IPS DF 19.7 (cell line): Measurements from ENCODE around the gene SLC27A6.
"Not testable (repeated sequence)": the region's sequence is repeated elsewhere in the genome, so short reads cannot be mapped to it uniquely, and the experiment has no call there.

ENCODE experiments used
- DNase-seq: peaks from one replicate; pipeline ENCODE4 v3.0.0-alpha.2; 2013; ENCODE audit warnings: low read depth, low spot score

SLC27A6 gene, protein sequence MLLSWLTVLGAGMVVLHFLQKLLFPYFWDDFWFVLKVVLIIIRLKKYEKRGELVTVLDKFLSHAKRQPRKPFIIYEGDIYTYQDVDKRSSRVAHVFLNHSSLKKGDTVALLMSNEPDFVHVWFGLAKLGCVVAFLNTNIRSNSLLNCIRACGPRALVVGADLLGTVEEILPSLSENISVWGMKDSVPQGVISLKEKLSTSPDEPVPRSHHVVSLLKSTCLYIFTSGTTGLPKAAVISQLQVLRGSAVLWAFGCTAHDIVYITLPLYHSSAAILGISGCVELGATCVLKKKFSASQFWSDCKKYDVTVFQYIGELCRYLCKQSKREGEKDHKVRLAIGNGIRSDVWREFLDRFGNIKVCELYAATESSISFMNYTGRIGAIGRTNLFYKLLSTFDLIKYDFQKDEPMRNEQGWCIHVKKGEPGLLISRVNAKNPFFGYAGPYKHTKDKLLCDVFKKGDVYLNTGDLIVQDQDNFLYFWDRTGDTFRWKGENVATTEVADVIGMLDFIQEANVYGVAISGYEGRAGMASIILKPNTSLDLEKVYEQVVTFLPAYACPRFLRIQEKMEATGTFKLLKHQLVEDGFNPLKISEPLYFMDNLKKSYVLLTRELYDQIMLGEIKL

DNA sequence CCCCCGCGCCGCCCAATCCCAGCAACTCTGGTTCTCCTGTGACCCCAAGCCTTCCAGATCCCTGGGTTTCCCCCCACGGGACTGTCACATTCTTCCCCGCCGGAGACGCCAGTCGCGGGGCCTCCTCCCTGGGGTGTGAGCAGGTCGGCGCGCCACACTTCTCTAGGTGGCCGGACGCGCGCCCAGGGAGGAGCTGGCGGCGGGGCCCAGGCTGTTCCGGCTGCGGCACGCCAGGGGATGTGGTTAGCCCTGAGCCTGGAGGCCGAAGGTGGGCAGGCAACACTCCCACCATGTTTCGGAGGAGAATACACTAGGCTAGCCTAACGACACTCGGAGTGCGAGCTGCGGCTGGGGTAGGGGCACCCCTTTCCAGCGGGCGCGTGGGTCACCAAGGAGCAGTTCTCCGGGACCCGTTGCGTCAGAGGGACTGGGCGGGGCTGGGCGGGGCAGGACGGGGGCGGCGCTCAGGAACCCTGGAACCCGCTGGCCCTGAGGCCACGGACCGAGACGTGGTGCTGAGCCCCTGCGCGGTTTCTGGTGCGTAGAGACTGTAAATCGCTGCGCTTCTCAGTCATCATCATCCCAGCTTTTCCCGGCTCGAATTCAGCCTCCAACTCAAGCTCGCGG lies at the start of gene SLC27A6:
Gene SLC27A6 (plus strand): TSS at position 478 of the 627 bp plus-strand sequence. CDS start 650 bp downstream, outside the sequence.
- no peak for DNase-seq

DNA sequence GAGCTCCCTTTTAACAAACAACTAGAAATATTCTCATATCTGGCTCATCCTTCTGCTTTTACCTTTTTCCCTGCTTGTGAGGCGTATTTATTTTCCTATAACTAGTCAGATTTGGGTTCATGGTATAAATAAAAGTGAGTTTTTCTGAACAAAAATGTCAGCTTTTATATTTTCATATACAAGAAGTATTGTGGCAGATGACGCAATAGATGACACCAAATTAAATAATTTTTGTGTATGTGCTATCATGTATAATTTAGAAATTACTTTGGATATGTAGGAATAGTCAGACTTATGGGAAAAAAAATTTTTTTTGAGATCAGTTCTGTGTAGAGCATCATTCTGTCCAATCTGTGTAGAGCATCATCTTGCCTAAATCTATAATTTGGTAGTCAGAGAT lies 45.7 kb upstream of the SLC27A6 start:
- no peak for DNase-seq

DNA sequence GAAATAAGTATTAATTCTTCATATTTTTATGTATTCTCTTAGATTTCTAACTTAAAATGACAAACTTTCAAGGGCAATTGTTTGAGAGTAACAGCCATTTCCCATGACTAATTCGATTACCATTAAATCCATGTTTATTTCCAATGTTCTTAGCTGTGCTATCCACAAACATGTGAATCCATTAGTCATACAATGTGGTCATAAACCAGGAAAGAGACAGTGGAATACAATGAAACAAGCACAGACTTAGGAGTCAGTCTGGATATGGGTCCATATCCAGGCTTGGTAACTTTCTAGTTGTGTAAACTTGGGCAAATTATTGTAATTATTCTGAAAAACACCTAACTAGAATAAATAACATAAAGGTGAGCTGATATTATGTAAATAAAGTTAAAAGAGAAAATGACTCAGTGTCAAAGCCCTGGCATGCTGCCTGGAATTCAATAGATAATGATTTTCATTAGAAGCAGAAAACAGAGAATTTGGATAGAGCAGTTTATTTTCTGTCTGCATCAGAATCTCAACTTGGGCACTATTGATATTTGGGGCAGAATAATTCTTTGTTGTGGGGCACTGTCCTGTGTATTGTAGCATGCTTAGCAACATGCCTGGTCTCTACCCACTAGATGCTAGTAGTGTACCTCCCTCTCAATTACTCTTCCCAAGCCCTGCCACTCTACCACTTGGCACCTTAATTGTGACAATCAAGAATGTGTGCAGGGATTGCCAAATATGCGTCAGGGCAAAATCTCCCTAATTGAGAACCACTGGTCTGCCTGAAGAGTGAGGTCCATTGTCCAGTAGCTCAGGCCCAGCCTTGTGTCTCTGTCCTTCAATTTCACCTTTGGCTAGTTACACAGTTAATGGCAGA lies 44.7 kb upstream of the SLC27A6 start:
- no peak for DNase-seq

DNA sequence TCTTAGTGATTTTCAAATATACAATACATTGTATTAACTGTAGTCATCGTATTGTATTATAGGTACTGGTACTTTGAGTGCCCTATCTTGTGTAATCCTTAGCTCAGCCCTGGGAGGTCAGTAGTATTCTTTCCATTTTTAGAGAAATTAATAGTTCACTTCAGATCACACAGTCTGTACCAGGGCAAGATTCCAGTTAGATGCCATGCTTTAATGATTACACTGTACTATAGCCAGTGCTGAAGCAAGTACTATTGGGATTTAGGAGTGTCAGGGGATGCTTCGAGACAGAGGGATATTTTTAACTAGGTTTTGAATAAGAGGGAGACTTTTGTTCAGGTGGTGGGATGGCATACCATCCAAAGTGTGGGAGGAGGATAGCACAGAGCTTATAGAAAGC lies 41.0 kb upstream of the SLC27A6 start:
- DNase-seq = no peak

DNA sequence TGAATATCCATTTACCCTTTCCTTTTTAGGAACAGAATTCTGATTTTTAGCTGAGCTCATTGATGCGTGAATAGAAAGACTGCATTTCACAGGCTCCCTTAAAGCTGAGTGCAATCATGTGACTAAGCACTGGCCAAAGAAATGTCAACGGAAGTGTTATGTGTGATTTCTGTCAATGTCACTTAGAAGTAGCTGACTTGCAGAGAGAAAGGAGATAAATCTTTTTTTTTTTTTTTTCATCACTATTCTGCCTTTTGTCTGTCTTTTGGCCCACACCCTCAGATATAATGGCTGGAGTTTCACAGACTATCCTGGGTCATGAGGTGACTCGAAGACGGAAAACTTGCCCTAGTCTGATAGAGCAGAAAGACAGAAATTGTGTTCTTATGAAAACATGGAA lies 39.3 kb upstream of the SLC27A6 start:
- no peak for DNase-seq

DNA sequence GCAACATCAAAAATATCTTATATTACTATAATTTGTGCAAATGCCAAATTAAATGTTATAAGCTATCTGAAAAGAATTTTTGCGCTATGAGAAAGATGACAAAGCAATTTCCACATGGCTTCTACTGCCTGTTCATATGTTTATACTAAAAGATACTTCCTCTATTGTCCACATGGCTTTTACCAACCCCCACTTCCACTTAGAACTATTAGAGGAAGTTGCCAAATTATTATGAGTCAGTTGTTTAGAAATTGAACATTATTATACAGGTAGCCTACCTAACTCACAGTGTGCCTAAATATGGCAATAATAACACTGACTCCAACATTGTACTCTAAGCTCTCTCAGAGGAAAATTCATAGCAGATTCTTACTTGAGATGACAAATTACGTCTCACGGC lies 37.6 kb upstream of the SLC27A6 start:
- DNase-seq = no peak

DNA sequence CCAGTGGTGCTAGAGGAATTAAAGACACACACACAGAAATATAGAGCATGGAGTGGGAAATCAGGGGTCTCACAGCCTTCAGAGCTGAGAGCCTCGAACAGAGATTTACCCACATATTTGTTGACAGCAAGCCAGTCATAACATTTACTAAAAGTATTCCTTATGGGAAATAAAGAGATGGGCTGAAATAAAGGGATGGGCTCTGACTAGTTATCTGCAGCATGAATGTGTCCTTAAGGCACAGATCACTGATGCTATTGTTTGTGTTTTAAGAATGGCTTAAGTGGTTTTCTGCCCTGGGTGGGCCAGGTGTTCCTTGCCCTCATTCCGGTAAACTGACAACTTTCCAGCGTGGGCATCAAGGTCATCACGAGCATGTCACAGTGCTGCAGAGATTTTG lies 33.1 kb upstream of the SLC27A6 start:
- not testable (repeated sequence) for DNase-seq

DNA sequence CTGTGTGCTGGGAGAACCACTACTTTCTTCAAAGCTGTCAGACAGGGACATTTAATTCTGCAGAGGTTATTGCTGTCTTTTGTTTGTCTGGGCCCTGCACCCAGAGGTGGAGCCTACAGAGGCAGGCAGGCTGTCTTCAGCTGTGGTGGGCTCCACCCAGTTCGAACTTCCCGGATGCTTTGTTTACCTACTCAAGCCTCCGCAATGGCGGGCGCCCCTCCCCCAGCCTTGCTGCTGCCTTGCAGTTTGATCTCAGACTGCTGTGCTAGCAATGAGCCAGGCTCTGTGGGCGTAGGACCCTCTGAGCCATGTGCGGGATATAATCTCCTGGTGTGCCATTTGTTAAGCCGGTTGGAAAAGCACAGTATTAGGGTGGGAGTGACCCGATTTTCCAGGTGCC lies 22.2 kb upstream of the SLC27A6 start:
- not testable (repeated sequence) for DNase-seq

DNA sequence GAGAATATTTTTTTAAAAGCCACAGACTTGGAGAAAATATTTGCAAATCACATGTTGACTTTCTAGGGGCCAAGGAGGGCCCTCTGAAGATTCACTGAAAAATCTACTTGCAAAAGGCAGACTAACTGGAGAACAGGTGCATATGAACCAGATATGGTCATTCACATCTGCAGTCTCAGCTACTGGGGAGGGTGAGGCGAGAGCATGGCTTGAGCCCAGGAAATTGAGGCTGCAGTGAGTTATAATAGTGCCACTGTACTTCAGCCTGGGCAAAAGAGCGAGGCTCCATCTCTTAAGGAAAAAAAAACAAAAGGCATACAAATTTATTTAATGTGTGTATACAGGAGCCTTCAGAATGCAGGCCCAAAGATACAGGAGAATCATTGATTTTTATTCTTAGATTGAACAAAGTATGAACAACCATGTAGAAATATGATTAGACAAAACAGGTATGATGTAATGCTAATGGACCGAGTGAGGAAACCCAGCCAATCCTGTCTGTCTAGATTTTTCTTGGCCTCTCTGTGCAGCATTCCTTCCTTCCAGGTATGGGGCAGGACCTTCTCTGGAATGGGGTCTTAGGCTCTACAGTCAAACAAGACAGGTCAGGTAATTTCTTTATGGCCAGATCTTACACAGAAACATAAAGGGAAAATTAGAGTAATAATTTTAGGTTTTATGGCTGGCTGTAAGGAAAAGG lies 15.3 kb upstream of the SLC27A6 start:
- DNase-seq = no peak

DNA sequence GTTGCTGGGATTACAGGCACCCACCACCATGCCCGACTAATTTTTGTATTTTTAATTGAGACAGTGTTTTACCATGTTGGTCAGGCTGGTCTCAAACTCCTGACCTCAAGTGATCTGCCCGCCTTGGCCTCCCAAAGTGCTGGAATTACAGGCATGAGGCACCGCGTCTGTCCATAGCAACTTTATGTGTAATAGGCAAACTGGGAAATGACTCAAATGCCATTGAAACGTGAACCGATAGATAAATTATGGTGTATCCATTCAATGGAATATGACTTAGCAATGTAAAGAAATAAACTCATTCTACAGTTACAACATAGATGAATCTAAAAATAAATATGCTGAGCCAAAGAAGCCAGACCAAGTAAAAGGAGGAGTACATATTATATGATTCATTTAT lies 14.0 kb upstream of the SLC27A6 start:
- DNase-seq = not testable (repeated sequence)

DNA sequence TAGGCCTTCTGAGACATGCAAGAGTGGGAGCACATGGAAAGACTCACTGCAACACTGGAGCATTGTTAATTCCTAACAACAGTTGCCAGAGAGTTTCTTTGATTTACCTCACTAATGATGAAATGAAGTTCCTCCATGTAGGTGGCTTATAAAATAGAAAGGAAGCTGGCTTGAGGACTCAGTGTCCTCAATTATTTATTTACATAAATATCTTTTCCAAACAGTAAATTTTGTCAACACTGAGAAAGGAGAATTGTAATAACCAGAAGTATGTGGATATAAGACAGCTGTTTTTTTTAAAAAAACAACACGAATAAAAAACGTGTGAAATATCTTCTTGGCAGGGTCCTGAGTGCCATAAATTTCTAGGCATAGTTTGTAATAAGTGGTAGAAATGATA lies 9.1 kb upstream of the SLC27A6 start:
- DNase-seq = no peak

DNA sequence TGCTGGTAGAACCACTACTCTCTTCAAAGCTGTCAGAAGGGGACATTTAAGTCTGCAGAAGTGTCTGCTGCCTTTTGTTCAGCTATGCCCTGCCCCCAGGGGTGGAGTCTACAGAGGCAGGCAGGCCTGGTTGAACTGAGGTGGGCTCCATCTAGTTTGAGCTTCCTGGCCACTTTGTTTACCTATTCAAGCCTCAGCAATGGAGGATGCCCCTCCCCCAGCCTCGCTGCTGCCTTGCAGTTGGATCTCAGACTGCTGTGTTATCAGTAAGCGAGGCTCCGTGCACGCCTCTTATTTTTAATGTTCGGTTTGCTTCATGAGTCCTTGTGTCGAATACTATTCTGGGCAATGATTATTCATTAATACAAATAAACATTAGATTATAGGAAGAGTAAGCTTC lies 3.1 kb upstream of the SLC27A6 start:
- DNase-seq = no peak

DNA sequence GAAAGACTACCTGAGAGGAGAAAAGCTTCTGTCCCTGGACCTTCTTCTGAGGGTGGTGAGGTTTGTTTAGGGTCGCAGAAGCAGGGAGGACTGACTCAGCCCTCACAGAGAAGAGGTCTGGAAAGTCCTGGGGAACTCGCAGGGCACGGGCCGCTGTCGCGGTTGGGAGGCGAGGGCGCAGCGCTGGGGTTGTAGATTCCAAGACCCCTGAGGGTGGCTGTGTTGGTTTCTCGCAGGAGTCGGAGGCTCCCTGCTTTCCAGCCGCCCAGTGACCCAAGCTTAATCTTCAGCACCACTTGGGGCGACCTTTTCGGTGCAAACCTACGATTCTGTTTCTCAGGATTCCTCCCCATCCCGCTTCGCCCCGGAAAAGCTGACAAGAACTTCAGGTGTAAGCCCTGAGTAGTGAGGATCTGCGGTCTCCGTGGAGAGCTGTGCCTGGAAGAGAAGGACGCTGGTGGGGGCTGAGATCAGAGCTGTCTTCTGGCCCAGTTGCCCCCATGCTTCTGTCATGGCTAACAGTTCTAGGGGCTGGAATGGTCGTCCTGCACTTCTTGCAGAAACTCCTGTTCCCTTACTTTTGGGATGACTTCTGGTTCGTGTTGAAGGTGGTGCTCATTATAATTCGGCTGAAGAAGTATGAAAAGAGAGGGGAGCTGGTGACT lies 482 bp downstream of the SLC27A6 start:
- DNase-seq = no peak

DNA sequence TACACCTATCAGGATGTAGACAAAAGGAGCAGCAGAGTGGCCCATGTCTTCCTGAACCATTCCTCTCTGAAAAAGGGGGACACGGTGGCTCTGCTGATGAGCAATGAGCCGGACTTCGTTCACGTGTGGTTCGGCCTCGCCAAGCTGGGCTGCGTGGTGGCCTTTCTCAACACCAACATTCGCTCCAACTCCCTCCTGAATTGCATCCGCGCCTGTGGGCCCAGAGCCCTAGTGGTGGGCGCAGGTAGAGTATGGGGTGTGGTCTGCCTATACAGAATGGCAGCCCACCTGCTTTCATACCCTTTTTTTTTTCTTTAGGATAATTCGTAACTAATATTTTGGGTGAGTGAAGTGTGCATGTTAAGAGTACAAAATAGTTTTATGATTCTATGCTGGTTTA lies 1.1 kb downstream of the SLC27A6 start:
- no peak for DNase-seq

DNA sequence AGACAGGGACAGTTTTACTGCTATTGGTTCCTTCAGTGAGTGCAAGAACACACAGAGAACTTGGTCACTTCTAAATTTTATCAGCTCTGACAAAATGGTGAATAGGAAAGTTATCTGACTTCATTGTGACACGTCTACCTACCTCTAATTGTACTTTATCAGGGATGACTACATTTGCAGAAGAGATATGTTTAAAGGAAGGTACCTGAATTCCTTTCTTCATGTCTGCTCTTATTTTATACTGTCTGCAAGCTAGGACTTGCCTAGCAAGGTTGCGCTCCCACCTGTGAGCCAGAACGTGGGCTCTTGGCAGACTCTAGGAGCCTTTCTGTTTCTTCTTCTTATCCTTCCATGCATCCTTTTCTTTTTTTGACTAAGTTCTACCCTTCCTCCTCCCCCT lies 1.6 kb downstream of the SLC27A6 start:
- DNase-seq = no peak

DNA sequence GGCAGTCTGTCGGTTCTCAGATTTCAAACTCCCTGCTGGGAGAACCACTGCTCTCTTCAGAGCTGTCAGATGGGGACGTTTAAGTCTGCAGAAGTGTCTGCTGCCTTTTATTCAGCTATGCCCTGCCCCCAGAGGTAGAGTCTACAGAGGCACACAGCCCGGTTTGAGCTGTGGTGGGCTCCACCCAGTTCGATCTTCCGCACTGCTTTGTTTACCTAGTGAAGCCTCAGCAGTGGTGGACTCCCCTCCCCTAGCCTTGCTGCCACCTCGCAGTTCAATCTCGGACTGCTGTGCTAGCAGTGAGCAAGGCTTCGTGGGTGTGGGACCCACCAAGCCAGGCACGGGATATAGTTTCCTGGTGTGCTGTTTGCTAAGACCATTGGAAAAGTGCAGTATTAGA lies 8.0 kb downstream of the SLC27A6 start:
- no peak for DNase-seq

DNA sequence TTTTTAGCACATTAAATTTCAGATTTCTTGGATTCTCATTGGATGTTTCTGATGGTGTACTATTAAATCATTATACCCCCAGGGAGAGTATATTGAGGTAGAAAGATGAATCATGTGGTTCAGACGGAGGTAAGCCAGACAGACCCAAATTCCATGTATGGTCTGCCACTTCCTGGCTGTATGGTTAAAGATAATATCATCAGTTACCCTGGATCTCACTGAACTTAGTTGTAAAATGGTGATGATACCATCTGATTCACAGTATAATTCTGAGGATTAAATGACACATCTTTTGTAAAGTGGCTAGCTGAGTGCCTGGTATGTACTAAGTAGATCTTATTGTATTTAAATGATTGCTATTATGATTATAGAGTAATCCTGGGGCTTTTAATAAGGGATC lies 9.3 kb downstream of the SLC27A6 start:
- DNase-seq = no peak

DNA sequence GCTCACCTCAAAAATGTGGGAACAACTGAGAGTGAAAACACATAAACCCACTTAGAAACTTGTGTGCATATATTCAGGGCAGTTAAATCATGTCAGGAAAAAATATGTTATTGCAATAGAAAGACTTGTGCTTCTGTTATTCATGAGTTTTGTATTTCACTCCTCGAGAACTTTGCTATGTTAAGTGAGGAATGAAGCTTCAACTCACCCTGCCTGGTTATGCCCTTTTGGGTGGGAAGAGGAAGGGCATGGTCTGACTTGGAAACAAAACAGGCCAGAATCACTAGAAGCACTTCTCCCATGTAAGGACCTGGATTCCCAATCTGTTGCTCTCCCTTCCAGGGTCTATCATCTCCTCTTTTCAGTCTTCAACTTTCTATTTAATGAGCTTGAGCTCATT lies 14.5 kb downstream of the SLC27A6 start:
- no peak for DNase-seq

DNA sequence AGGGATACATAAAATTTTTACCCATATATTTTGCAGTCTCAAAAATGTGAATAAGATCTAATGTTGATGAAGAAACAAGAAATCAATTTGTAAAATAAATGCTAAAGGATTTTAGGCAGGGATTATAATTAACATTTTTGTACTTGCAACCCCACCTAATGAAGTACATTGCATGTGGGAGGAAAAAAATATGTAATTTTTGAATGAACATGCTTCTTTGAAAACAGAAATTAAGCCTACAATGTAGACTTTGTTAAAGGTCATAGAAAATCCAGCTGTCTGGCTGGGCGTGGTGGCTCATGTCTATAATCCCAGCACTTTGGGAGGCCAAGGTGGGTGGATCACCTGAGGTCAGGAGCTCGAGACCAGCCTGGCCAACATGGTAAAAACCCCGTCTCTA lies 15.6 kb downstream of the SLC27A6 start:
- no peak for DNase-seq

DNA sequence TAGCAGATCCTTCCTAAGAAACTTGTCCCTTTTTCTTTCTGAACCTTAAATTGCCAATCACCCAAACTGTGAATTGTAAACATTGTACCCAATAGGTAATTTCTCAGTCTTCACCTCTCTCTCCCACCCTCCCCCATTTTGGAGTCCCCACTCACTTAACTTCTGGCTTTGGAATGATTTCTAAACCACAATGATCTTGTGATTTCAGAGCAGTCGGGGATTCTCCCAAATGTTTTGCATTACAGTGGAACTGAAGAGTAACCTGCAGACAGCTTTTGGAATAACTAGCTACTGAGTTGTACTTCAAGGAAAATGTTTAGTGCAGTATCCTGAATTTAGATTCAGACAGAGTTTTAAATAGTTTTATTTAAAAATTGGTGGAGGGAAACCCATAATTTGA lies 19.2 kb downstream of the SLC27A6 start:
- no peak for DNase-seq

DNA sequence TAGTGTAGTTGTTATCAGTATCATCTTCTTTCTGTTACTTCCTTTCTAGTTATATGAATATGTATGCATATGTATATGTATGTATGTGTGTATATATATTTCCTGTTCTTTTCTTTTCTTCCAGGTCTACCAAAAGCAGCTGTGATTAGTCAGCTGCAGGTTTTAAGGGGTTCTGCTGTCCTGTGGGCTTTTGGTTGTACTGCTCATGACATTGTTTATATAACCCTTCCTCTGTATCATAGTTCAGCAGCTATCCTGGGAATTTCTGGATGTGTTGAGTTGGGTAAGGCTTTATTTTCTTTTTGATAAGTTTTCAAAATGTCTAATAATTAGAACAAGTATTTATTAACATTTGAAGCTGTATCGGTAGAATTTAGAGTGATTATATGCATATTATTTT lies 23.2 kb downstream of the SLC27A6 start:
- no peak for DNase-seq
